ENCODE measurements around the gene SMIM1.
"Not testable (repeated sequence)": the region's sequence is repeated elsewhere in the genome, so short reads cannot be mapped to it uniquely, and the experiment has no call there.

The SMIM1 gene

DNA sequence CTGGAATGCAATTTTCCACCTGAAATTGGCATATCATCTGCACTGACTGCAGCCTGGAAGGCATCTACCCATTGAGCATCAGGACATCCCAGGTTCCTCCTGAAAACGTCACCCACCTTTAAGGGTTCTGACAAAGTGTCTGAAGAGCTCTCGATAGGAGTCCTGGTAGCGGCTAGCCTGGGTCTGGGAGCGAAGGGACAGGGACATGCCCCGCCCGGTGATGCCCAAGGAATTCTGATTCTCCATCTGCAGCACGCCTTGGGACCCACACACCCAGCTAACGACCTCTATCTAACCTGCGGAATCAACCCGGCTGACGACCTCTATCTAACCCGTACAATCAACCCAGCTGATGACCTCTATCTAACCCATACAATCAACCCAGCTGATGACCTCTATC is 33.6 kb upstream of the SMIM1 start:
- no peak for DNase-seq

DNA sequence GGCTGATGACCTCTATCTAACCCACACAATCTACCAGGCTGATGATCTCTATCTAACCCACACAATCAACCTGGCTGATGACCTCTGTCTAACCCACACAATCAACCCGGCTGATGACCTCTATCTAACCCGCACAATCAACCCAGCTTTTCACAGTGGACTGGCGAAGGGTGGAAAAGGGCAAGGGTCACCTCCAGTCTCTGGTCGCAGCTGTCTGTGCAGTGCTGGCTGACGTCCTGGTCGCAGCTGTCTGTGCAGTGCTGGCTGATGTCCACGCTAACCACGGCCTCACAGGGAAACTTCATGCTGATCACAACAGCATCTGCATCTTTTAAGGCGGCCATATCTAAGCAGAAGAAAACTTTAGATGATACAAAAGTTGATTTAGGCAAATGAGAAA is 32.5 kb upstream of the SMIM1 start:
- DNase-seq, result no peak

DNA sequence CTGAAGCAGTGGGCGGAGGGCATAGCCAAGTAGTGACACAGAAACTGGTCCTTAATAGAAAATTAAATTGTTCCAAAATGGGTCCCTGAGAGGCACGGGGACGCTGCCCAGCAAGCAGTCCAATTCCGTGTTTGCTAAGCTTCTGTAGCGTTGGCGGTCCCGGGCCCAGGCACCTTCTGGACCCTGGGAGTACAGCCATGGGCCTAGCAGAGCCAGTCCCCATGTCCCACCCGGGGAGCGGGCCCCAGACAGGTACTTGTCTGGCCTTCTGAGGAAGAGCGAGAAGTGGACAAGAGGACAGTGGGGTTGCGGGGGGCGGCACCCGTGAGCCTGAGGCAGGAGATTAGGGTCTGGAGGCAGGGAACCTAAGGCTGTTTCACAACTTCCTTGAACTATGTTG is 31.8 kb upstream of the SMIM1 start:
- no peak for DNase-seq

DNA sequence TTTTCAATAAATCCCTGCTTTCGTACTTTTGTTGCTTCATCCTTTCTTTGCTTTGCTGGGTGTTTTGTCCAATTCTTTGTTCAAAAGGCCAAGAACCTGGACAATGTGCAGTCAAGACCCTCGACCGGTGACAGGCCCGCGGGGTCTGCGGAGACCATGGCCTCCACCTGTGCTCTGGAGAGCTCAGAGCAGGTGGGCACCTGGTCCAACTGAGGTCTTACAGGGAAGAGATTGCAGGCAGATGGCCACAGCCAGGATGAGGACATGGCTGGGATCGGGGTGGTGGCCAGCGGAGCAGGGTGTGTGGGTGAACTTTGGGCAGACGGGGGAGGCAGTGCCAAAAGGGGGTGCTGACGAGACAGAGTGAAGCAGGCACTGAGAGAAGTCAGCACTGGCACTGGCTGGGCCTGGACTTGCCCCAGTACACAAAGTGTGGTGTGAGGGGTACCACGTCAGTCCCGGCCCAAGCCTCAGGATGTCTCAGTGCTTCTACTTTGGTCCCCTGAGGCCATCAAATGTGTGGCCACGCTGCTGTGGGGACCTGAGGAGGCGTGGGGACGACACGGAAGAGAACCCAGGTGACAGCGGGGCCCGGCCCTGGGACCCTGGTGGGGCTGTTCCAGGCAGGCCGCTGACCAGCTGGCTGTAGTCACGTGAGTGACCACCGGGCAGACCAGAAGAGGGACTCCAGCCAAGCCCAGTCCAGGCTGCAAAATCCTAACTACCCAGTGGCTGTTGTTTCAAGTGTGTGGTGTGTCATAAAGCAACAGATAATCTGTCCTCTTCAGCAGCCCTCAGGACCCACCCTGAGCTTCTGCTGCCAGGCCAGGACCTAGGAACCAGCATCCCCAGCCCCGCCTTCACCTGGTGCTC is 30.7 kb upstream of the SMIM1 start:
- DNase-seq, result no peak

DNA sequence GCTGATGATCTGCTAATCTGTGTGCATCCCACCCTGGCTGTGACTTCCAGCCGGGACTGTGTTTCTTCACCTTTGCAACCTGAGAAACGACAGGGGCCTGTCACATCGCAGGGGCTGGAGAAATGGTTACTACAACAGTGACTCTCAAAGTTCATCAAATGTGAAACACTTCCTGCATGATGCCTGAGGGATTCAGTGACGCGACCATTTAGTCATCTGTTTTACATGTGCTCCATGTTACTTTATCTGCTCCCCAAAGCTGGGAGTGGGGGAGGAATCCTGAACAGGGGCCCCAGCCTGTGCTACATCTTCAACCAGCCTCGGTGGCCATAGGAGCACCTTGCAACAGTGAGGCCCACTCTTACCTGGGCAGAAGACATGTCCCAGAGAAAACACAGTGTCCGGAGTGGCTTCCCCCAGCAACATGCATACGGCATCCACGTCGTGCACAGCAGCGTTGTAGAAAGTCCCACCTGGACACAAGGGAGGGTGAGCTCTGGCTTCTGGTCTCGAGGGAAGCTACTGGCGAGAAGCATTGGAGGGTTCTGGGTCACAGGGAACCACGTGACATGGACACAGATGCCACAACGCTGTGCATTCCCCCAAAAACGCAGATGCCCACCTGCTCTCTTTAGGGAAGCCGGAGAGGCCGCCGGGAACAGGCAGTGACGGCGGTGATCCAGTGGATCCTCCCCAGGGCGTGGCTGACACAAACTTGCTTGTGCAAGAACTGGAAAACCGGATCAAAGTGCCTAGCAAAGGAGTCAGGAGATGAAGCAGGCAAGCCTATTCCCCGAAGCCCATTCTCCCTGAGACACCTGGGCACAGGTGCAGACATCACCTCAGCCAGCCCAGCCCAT is 29.9 kb upstream of the SMIM1 start:
- no peak for DNase-seq

DNA sequence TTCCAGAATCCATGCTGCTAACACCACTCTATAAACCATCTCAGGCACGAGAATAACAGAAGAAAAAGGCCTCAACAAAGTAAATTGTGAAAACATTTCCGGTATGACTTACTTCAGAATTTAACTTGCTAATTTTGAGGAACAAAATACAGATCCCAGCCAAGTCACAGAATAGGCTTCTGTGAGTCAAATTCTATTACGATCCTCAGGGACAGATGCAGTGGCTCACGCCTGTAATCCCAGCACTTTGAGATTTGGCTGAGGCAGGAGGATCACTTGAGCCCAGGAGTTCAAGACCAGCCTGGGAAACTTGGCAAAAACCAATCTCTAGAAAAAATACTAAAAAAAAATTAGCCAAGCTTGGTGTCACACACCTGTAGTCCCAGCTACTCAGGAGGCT is 29.1 kb upstream of the SMIM1 start:
- DNase-seq, result no peak

DNA sequence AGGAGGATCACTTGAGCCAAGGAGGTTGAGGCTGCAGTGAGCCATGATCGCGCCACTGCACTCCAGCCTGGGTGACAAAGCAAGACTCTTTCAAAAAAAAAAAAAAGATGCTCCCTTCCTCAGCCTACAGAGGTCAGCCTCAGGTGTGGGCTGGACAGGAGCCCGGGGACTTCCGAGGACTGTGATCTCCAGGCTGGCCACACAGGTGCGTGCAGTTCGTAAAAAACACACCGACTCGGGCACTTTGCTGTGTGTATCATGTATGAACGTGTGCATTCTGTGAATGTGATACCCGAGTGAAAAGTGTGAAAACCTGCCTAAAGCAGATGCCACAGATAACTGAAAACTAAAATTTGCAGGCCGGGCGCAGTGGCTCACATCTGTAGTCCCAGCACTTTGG is 28.7 kb upstream of the SMIM1 start:
- no peak for DNase-seq

DNA sequence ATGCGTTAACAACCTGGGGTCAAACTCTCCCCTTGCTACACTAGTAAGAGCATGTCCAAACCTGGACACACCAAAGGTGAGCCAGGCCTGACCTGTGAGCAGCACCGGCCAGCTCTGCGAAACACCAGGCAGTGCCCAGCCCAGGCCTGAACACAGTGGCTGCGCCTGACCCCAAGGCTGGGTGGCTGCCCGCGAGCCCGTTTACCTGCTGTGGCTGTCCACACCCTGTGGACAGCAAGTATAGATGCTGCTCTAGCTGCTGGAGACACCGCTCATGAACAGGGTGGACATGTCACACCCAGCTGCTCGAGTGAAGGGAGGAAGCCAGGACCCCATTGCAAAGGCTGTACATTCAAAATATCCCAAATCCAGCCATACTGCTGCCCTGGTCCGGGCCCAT is 27.9 kb upstream of the SMIM1 start:
- no peak for DNase-seq

DNA sequence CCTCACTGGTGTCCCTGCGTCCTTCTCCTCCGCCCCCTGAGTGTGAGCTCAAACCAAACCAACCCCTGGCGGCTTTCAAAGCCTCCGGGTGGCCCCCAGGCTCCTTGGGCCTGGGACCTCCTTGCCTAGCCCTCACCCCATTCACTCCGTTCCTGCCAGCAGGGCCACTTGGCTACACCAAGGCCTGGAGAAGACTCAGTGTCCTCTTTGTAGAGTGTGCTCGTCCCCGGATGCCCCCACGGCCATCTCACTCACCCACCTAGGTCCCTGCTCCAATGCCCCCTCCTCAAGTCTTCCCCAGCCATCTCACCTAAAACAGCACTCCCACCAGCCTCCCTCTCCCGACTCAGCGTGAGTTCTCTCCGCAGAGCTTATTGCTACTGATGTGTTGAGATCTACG is 27.5 kb upstream of the SMIM1 start:
- no peak for DNase-seq

DNA sequence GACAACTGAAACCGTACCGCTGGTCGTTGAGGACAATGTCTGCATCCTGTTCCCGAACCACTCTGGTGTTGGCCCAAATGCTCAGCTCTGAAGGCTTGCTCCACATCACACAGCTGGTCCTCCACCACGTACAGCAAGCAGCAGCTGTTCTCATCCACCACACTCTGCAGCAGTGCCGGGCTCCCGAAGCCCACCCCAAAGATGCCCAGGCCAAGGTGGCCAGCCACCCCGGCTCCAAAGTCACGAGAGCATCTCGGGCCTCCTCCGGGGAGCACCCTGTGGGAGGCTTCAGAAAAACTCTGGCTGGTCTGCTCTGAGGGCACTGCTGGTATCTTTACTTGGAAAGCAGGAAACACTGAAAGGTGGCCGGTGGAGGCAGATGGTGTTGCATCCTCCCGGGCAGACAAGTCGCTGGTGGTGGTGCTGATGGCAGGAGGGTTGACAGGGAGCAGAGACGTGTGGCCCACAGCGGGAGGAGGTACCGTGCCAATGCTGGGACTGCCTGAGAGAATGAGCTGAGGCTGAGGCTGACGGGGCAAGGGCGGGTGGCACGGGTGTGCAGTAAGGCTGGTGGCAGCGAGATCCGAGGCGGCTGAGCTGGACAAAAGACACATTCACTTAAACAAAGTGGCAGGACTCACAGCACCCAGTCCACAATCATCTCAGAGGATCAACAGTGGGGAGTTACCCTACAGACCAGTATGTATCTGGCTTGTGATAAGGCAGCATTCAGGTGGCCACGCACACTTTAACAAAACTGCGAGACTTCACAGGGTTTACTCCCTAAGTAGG is 26.8 kb upstream of the SMIM1 start:
- no peak for DNase-seq

DNA sequence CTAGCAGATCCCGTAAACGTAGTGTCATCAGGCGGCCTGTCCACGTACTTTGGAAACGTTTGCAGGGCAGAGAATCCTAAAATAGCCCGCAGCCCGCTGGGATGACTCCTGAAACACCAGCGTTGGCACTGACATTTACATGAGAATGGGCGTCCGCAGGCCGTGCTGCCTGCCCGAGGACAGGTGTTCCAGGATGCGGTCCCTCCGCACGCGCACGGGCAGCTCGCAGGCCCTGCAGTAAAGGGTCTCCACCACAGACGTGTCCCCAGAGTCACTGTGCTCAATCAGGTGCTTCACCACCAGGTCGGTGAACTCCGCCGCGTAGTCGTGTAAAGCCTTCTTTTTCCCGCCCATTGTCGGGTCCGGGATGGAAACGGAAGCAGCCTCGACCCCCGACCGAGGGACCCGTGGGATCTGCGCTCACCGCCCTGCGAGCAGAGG is 26.1 kb upstream of the SMIM1 start:
- DNase-seq, result no peak

DNA sequence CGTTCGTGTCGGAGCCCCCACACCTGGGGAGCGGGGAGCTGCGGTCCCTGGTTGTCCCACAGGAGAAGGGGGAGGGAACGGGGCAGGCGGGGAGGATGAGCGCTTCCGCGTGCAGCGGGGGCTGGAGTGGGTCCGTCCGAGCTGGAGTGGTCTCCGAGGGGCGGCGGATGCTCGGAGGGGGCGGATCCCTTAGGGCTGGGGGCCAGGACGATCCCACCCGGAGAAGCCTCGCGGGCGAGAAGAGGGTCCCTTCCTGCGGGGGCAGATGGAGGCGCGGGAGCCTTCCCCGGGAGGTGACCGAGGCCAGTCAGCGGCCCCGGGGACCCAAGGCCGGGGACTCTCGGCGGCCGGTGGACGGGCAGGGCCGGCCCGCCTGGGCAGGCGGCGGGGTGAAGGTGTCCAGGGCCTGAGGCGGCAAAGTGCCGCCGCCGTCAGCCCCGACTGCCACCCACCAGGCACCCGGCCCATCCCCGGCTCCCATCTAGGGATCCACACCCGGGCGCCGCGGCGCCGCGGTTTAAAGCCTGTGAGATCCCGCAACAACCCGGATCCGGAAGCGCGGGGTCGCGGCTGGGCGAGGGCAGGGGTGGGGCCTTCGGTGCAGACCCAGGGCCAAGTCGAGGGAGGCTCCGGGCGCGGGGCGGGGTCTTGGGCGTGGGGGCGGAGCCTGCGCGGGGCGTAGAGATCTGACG is 25.6 kb upstream of the SMIM1 start:
- DNase-seq, result peak; percentile 90

DNA sequence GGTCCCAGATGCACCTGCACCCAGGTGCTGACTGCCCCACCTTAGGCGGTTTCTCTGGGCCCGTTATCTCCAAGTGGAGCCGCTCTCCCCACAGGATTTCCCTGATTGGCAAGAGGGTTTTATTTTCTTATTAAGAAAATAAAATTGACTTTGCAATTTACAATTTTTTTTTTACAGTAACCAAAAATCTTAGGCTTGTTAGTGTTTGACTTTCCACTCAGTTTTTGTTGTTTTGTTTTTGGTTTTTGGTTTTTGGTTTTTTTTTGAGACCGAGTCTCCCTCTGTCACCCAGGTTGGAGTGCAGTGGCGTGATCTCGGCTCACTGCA is 25.1 kb upstream of the SMIM1 start:
- DNase-seq, result no peak

DNA sequence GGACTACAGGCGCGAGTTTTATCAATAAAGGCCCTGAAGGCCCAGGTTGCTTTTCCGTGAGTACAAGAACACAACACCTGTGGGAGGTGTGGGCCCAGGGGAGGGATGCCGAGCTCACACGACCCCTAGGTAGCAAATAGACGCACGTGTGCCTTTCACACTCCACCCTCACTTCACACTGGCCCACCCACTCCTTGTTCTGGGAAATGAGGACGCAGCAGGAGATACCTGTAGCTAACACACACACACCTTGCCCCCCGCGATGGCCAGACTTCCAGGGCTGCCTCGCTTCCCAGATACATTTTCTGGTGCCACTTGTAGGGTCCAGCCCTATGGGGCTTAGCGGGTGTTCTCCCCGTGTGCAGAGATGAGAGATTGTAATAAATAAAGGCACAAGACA is 24.6 kb upstream of the SMIM1 start:
- no peak for DNase-seq

DNA sequence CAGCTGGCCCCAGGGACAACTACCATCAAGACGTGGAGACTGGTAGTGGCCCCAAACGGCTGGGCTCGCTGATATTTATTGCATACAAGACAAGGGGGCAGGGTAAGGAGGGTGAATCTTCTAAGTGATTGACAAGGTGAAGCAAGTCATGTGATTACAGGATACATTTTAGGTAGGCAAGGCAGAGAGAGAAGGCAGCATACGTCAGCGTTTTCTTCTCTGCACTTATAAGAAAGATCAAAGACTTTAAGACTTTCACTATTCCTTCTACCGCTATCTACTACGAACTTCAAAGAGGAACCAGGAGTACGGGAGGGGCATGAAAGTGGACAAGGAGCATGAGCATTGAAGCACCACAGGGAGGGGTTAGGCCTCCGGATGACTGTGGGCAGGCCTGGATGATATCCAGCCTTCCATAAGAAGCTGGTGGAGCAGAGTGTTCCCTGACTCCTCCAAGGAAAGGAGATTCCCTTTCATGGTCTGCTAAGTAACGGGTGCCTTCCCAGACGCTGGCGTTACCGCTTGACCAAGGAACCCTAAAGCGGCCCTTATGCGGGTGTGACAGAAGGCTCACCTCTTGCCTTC is 24.1 kb upstream of the SMIM1 start:
- not testable (repeated sequence) for DNase-seq

DNA sequence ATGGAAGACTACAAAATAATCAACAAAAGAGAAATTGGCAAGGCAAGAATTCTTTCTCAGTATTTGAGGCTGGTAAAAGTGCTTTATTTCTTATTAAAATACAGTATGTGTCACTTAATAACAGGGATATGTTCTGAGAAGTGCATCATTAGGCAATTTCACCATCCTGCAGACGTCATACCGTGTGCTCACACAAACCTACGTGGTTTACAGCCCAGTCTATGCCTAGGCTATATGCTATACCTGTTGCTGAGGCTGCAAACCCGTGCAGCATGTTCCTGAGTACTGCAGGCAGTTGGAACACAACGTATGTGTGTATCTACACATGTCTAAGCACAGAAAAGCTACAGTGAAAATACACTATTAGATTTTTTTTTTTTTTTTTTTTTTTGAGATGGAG is 23.0 kb upstream of the SMIM1 start:
- DNase-seq, result no peak

DNA sequence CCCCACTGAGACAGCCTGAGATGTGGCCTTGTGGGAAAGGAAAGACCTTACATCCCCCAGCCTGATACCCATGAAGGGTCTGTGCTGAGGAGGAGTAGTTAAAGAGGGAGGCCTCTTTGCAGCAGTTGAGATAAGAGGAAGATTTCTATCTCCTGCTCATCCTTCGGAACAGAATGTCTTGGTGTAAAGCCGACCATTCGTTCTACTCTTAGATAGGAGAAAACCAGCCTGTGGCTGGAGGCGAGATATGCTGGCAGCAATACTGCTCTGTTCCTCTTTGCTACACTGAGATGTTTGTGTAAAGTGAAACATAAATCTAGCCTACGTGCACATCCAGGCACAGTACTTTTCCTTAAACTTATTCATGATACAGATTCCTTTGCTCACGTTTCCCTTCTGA is 21.8 kb upstream of the SMIM1 start:
- DNase-seq, result no peak

DNA sequence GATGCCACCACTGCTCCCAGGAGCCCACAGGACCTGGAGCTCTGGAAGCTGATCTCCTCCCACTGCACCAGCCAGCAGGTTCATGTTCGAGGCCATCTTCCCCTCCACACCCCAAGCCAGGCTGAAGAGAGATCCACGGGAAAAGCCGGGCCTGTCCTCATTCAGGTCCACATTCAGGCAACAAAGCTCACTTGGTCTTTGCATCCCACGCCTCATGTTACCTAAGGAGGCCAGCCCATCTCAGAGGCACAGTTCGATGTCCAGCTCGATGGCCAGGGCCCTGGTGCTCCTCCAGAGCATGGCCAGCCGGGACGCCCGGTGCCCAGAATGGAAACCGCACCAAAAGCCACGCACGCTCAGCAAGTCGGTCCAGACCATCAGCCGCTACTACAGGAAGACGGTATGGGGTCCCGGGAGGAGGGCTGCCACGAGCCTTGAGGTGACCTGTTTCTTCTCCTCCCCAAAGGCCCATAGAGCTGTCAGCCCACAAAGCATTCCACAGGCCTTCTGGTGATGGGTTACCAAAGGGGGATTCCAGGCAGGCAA is 20.1 kb upstream of the SMIM1 start, which contains the start of gene CCDC27:
Gene CCDC27, plus strand, starts transcription at position 51 of the 546 bp plus-strand sequence. Its CDS starts 32 bp downstream, at position 83.
- no peak for DNase-seq

DNA sequence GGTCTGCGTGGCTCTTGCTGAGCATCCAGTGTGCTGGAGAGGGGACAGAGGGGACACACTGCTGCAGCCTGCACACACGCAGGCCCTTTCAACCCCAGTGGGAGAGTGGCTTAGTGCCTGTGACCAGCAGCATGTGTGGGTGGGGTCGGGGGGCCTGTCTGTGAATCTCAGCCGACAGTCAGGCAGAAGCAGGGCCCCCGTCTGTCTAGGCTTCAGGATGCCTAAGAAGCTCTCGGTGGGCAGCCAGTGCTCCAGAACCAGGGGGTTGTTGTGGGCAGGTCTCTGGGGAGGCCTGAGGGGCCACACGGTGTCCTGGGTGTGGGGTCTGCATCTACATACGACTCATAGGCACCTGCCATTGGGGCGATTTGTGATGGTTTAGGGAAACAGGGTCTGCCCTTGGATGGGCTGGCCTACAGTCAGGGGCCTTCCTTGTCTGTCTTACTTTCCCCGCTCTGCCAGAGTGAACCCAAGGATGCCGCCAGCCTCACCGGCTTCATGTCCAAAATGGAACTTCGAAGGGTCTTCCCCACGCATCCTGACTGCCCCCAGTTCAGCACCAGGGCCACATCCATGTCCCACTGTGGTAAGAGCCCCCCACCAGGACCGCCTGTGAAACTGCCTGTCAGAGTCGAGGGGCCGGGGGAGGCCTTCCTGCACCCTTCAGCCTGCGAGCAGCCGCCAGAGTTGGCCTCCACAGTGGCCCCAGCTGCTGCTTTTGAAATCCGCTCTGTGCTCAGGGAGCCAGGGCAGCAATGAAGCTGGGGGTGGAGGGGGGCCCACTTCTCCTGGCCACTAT is 18.7 kb upstream of the SMIM1 start:
- DNase-seq, result no peak

DNA sequence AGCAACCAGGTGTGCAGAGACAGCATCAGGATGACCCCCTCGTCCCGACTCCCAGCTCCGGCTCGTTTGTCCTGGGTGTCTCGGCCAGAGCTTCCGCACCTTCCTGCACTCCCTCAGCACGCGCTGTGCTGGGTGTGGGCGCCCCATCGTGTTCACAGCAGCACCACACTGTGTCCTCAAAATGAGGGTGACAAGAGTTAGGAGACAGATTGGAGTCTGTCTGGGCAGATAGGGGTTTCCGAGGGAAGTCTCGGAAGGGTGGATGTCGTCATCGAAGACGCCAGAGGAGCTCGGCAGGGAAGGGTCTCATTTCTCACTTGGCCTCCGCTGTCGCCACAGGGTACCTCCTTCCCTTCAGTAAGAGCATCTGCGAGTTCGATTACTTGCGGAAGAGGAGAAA is 16.2 kb upstream of the SMIM1 start:
- no peak for DNase-seq

DNA sequence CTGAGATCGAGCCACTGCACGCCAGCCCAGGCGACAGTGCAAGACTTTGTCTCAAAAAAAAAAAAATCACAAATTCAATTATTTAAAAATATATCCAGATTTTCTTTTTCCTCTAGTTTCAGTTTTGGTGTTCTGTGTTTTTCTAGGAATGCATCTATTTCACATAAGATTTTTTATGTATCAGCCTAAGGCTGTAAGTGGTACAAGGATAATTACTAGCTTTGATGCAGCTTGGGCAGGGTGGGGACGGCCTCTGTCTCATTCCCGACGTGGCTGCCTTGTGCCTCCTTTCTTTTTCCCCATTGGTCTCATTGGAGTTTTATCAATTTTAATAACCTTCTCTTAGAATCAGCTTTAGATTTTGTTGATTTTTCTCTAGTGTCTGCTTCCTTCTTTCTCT is 13.4 kb upstream of the SMIM1 start:
- no peak for DNase-seq
